A549 (cell line): Measurements from ENCODE around the gene ATP7B. TPM values are rescaled to one million over a fixed set of nuclear protein-coding genes. Genes with fewer than 3 reads are reported as not detected.

Source experiments
- ATAC-seq, 2 experiments: fragments of 200-7000 bp in 1 of 2; fragments of >200 bp in 1 of 2; cut with Nextera tagmentation in 1 of 2; cut with Tn5 transposase in 1 of 2; 3 replicates each; pipeline versions ENCODE4 v1.8.0 to v1.9.1; 2018 to 2020; ENCODE audit warnings: mild to moderate bottlenecking in 1 of 2, moderate library complexity in 1 of 2
- CTCF ChIA-PET: fragments of 300-600 bp; sonication (Branson Sonifier 250); formaldehyde crosslinking; extraction: SDS; loops from one replicate; lab custom pipeline; 2021; ENCODE audit warnings: antibody characterized with exemption, inconsistent platforms; lab: Yijun Ruan, JAX
- POLR2A ChIA-PET: fragments of 350-600 bp; formaldehyde crosslinking; extraction: SDS; loops from one replicate; lab custom pipeline; 2021; ENCODE audit warnings: antibody characterized with exemption, inconsistent platforms; lab: Yijun Ruan, JAX
- DNase-seq, 2 experiments: peaks; one replicate each; pipeline versions ENCODE4 v3.0.0 to v3.0.0-alpha.2; 2011 to 2016; ENCODE audit warnings: low read depth in 1 of 2, low spot score in 1 of 2
- FAIRE-seq: peaks from 2 replicates; lab custom pipeline; 2011; peaks lifted over from hg19 to GRCh38; lab: Jason Lieb, UNC
- H3K27ac ChIP-seq, 2 experiments: fragments of >200 bp; sonication (Bioruptor Twin); formaldehyde crosslinking; 3 replicates each; pipeline ENCODE4 v1.5.1; 2016 to 2017
- H3K4me1 ChIP-seq: fragments of >200 bp; sonication (Bioruptor Twin); formaldehyde crosslinking; 3 replicates; pipeline ENCODE4 v1.6.1; 2016
- H3K4me2 ChIP-seq: fragments of >200 bp; sonication (Bioruptor Twin); formaldehyde crosslinking; 3 replicates; pipeline ENCODE4 v1.6.1; 2016
- H3K4me3 ChIP-seq: fragments of >200 bp; sonication (Bioruptor Twin); formaldehyde crosslinking; 3 replicates; pipeline ENCODE4 v1.5.1; 2016
- H3K9me3 ChIP-seq: fragments of >200 bp; sonication (Bioruptor Twin); formaldehyde crosslinking; 3 replicates; pipeline ENCODE4 v1.6.1; 2016
- BCL3 ChIP-seq: fragments of >200 bp; sonication (Bioruptor Twin); formaldehyde crosslinking; IDR thresholded peaks from 3 replicates; pipeline ENCODE4 v1.6.1; 2016
- CBX8 ChIP-seq: fragments of 200-600 bp; sonication (generic); IDR thresholded peaks from 2 replicates; pipeline ENCODE4 v1.6.1; 2016
- CHD4 ChIP-seq: fragments of 200-600 bp; sonication (generic); IDR thresholded peaks from 2 replicates; pipeline ENCODE4 v1.6.1; 2016; ENCODE audit warnings: antibody characterized with exemption, mild to moderate bottlenecking, borderline replicate concordance
- ELK1 ChIP-seq: fragments of 150-350 bp; IDR thresholded peaks from 2 replicates; pipeline ENCODE4 v1.6.1; 2014; ENCODE audit warnings: low read depth, mild to moderate bottlenecking, low read length
- FOSB ChIP-seq: fragments of 250-450 bp; sonication (Bioruptor Pico); IDR thresholded peaks from 2 replicates; pipeline ENCODE4 v1.5.0; 2020; ENCODE audit warnings: mild to moderate bottlenecking, moderate library complexity
- HMGXB4 ChIP-seq: fragments of 250-450 bp; sonication (Bioruptor Pico); IDR thresholded peaks from 2 replicates; pipeline ENCODE4 v1.5.0; 2021; ENCODE audit warnings: mild to moderate bottlenecking, moderate library complexity, borderline replicate concordance
- HOXA7 ChIP-seq: fragments of 250-450 bp; sonication (Bioruptor Pico); IDR thresholded peaks from 2 replicates; pipeline ENCODE4 v1.5.0; 2020; ENCODE audit warnings: mild to moderate bottlenecking, moderate library complexity
- HOXB5 ChIP-seq: fragments of 250-450 bp; sonication (Bioruptor Pico); IDR thresholded peaks from 2 replicates; pipeline ENCODE4 v1.5.0; 2020; ENCODE audit warnings: mild to moderate bottlenecking, moderate library complexity
- JUN ChIP-seq, 2 experiments: fragments of >200 bp; sonication (Bioruptor Twin); formaldehyde crosslinking; IDR thresholded peaks; 2 replicates in 1 of 2; 3 replicates in 1 of 2; pipeline ENCODE4 v1.6.1; 2016 to 2017
- MAZ ChIP-seq: fragments of 150-350 bp; IDR thresholded peaks from 2 replicates; pipeline ENCODE4 v1.6.1; 2014; ENCODE audit warnings: antibody characterized with exemption, low read depth, low read length, borderline replicate concordance
- MYC ChIP-seq: IDR thresholded peaks from 2 replicates; pipeline ENCODE4 v1.6.1; 2012; ENCODE audit warnings: mild to moderate bottlenecking, inconsistent platforms, low read length, improper control_type of control experiment, borderline replicate concordance
- NFE2L2 ChIP-seq: fragments of 150-350 bp; conservative IDR thresholded peaks from 2 replicates; pipeline ENCODE4 v1.6.1; 2014; ENCODE audit warnings: low read length
- NR3C1 ChIP-seq: fragments of >200 bp; sonication (Bioruptor Twin); formaldehyde crosslinking; IDR thresholded peaks from 3 replicates; pipeline ENCODE4 v1.6.1; 2017
- PBX3 ChIP-seq: IDR thresholded peaks from 2 replicates; pipeline ENCODE4 v1.6.1; 2012
- RAD21 ChIP-seq, 2 experiments: fragments of >200 bp in 1 of 2; sonication (Bioruptor Twin) in 1 of 2; formaldehyde crosslinking in 1 of 2; IDR thresholded peaks in 1 of 2; conservative IDR thresholded peaks in 1 of 2; 2 replicates in 1 of 2; 3 replicates in 1 of 2; pipeline ENCODE4 v1.6.1; 2012 to 2018; ENCODE audit warnings: inconsistent platforms in 1 of 2
- SMC3 ChIP-seq: fragments of >200 bp; sonication (Bioruptor Twin); formaldehyde crosslinking; IDR thresholded peaks from 3 replicates; pipeline ENCODE4 v1.6.1; 2018; ENCODE audit warnings: inconsistent platforms
- SREBF2 ChIP-seq: fragments of 450-650 bp; IDR thresholded peaks from 2 replicates; pipeline ENCODE4 v1.6.1; 2014; ENCODE audit warnings: mild to moderate bottlenecking, moderate library complexity
- TP53 ChIP-seq: fragments of 250-450 bp; sonication (Bioruptor Pico); IDR thresholded peaks from 2 replicates; pipeline ENCODE4 v1.5.0; 2021; ENCODE audit warnings: mild to moderate bottlenecking, moderate library complexity
- WGBS: methylation state at CpG from one replicate; pipeline ENCODE4 v1.1.6; 2017; ENCODE audit errors: missing lambda C conversion rate; 5-methylcytosine and 5-hydroxymethylcytosine counted together
- polyA plus RNA-seq, 4 experiments: library from polyadenylated mRNA; depleted of rRNA in 3 of 4; stranded (reverse); fragments of >200 nt; fragmentation: RNase III in 1 of 4; extraction: RNeasy Plus Mini Kit Qiagen cat#74134 plus additional on column Dnase treatment in 1 of 4; gene quantifications; 2 replicates in 3 of 4; 3 replicates in 1 of 4; pipeline ENCODE4 v1.2.3, GENCODE V29; 2011 to 2017

The ATP7B gene
- polyA plus RNA-seq, 2 of the 4 experiments (the other 2 are of a cell fraction) = 2.8 to 3.9 TPM

- Histone ChIP-seq H3K4me1 (no peaks in the 10 kb centered on the region), H3K9me3 (no peaks in the 10 kb centered on the region), H3K4me2 (no peak overlapping the region), H3K4me3 (no peak overlapping the region), H3K27ac (no peak overlapping the region)
- POLR2A ChIA-PET = no interaction called here
- no peak for ATAC-seq
- 69% methylated on average over 3 of the region's 3 CpGs for WGBS
- DNase-seq = no peak
- TF ChIP-seq ELK1 = no peak
- TF ChIP-seq SMC3 = no peak
- no peak for TF ChIP-seq SREBF2
- TF ChIP-seq JUN (IDR thresholded peaks at IDR 0.05) = no peak
- no peak for TF ChIP-seq BCL3
- no peak for TF ChIP-seq HOXA7 (CRISPR knock-in tag)
- no peak for TF ChIP-seq MYC
- TF ChIP-seq NFE2L2 = no peak
- no peak for TF ChIP-seq HMGXB4 (CRISPR knock-in tag)
- TF ChIP-seq HOXB5 = no peak
- TF ChIP-seq MAZ = no peak
- TF ChIP-seq NR3C1 = no peak
- TF ChIP-seq TP53 (CRISPR knock-in tag) = no peak
- no peak for TF ChIP-seq CHD4
- TF ChIP-seq PBX3 = no peak
- TF ChIP-seq, all 56 proteins: peak for 0
- CTCF ChIA-PET = no interaction called here
- FAIRE-seq = no peak
Observed at GRCh38 chr13:51953347-51954195, 57.7 kb downstream of the ATP7B start.

GRCh38 chr13:51950722-51951121 lies 60.5 kb downstream of the ATP7B start:
- ChIA-PET POLR2A (no interaction called here), CTCF (interaction anchor here (1.0 to 1.3 kb wide), 2 partner anchors 15 to 26 kb away, joined by 3 read pairs; no protein-coding TSS in a partner anchor)
- no peak for DNase-seq
- H3K4me3 ChIP-seq = no peak overlapping the region
- no peak for TF ChIP-seq RAD21 (conservative IDR thresholded peaks at IDR 0.05 in 1 of 2, IDR thresholded peaks at IDR 0.05 in 1 of 2)
- TF ChIP-seq CBX8 = no peak
- TF ChIP-seq FOSB (CRISPR knock-in tag) = no peak
- TF ChIP-seq, all 56 proteins: peak for 0
- no peak overlapping the region for H3K4me2 ChIP-seq
- FAIRE-seq (no peak), ATAC-seq (no peak)
- no peak overlapping the region for H3K27ac ChIP-seq
- no peaks in the 10 kb centered on the region for H3K4me1 ChIP-seq
- WGBS = 69% methylated on average over 5 of the region's 5 CpGs
- H3K9me3 ChIP-seq = no peaks in the 10 kb centered on the region
